Measurements from ENCODE around the gene GKAP1.
A peak's percentile ranks its signal among the peaks of the same experiment; 100 is the strongest.

GKAP1 gene

DNA sequence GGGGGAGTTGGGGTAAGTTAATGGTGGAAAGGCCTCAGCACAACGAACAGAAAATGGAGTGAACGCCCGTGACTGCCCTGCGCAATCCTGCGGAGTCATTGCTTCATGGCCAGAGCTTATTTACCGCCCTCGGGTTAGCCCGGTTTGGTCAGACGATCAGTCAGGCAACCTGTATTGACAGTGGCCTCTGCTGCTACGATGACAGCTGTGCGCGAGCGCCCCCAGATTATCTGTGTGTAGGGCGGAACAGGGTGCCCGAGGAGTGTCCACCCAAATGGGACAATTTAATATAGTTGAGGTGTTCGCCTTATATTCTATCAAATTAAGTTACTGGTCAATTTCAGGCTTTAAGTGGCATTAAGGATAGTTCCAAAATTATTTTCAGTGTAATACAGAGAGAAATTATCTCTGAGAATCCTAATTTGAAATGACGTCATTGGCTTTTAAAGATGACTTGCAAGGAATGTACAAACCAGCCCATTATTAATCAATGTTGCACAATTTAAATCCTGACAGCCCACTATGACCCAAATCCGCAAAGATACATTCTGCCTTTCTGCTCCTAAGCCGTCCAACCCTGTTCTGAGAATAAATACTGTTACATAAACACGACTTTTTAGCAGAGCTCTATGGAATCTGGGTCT is 108.9 kb downstream of the GKAP1 start:
- DNase-seq (ENCODE audit: low spot score): no peak
- no peak overlapping the region for H2BK12ac ChIP-seq (ENCODE audit: low read length)
- H3K4me1 ChIP-seq (ENCODE audit: control insufficient read depth in 2 of 2, insufficient read depth in 1 of 2, low read depth in 1 of 2, low read length in 2 of 2): peaks cover 2 to 4% of the 10 kb centered on the region in 2 donors
- no peak overlapping the region for H2BK120ac ChIP-seq (ENCODE audit: low read depth, low read length)
- H3K23ac ChIP-seq (ENCODE audit: low read depth, low read length, poor library complexity): no peak overlapping the region
- H3K27ac ChIP-seq (replicated peaks; ENCODE audit: low read length): no peak overlapping the region
- H3K4ac ChIP-seq (ENCODE audit: low read length): no peak overlapping the region
- no CpG with 5 or more reads among the region's 20 CpGs for WGBS, 2 donors (ENCODE audit: extremely low coverage in 2 of 2, insufficient read length in 2 of 2, insufficient replicate concordance in 1 of 2)
- peaks cover 0 to 12% of the 10 kb centered on the region in 2 donors for H3K9me3 ChIP-seq (replicated peaks in 1 of 2; ENCODE audit: control insufficient read depth in 2 of 2, insufficient read depth in 1 of 2, low read depth in 1 of 2, low read length in 2 of 2)
- H3K27me3 ChIP-seq (ENCODE audit: control insufficient read depth in 3 of 3, insufficient read depth in 3 of 3, low read depth in 1 of 3, low read length in 3 of 3): no peaks in the 10 kb centered on the region
- no peak overlapping the region for H2BK15ac ChIP-seq (ENCODE audit: low read length)
- H3K14ac ChIP-seq (ENCODE audit: low read length): no peak overlapping the region
- no peak overlapping the region for H4K8ac ChIP-seq (ENCODE audit: low read depth, low read length)
- peak overlapping the region; percentile 70 for H3K9ac ChIP-seq (ENCODE audit: low read depth, low read length, poor library complexity)
- peaks cover 7% of the 10 kb centered on the region for H3K79me1 ChIP-seq (ENCODE audit: low read depth, low read length)
- H3K18ac ChIP-seq (ENCODE audit: low read length): no peak overlapping the region
- H2BK5ac ChIP-seq (ENCODE audit: low read length): peak overlapping the region; percentile 99
- peak overlapping the region; percentile 95 for H3K4me2 ChIP-seq (ENCODE audit: insufficient read depth, low read length, poor library complexity, severe bottlenecking)
- peaks cover 0 to 23% of the 10 kb centered on the region in 2 donors for H3K36me3 ChIP-seq (replicated peaks in 1 of 2; ENCODE audit: control insufficient read depth in 2 of 2, insufficient read depth in 2 of 2, low read length in 2 of 2)
- peak overlapping the region; percentile 99 for H2AFZ ChIP-seq (ENCODE audit: low read length)
- no peak overlapping the region for H2AK5ac ChIP-seq (ENCODE audit: low read depth, low read length)
- H4K91ac ChIP-seq (ENCODE audit: low read depth, low read length, poor library complexity): no peak overlapping the region
- peak overlapping the region; percentile 77 to 99 for H3K4me3 ChIP-seq (ENCODE audit: low read length in 2 of 2)

- Histone ChIP-seq H3K4me2 (ENCODE audit: insufficient read depth, low read length, poor library complexity, severe bottlenecking) (peak within 1 kb of the TSS; percentile 95), H3K27ac (replicated peaks; ENCODE audit: low read length) (peak within 1 kb of the TSS; percentile 95), H4K91ac (ENCODE audit: low read depth, low read length, poor library complexity) (peak within 1 kb of the TSS; percentile 72), H3K9ac (ENCODE audit: low read depth, low read length, poor library complexity) (peak within 1 kb of the TSS; percentile 100), H2AK5ac (ENCODE audit: low read depth, low read length) (peak within 1 kb of the TSS; percentile 99), H3K14ac (ENCODE audit: low read length) (peak within 1 kb of the TSS; percentile 99), H2AFZ (ENCODE audit: low read length) (peak within 1 kb of the TSS; percentile 99), H4K8ac (ENCODE audit: low read depth, low read length) (peak within 1 kb of the TSS; percentile 96), H3K4ac (ENCODE audit: low read length) (peak within 1 kb of the TSS; percentile 98), H3K9me3 (replicated peaks in 1 of 2; ENCODE audit: control insufficient read depth in 2 of 2, insufficient read depth in 1 of 2, low read depth in 1 of 2, low read length in 2 of 2) (peaks cover 0 to 12% of the 10 kb centered on the region in 2 donors), H3K36me3 (replicated peaks in 1 of 2; ENCODE audit: control insufficient read depth in 2 of 2, insufficient read depth in 2 of 2, low read length in 2 of 2) (peaks cover 0 to 28% of the 10 kb centered on the region in 2 donors), H2BK15ac (ENCODE audit: low read length) (peak within 1 kb of the TSS; percentile 98), H3K18ac (ENCODE audit: low read length) (peak within 1 kb of the TSS; percentile 99), H2BK12ac (ENCODE audit: low read length) (peak within 1 kb of the TSS; percentile 58), H2BK5ac (ENCODE audit: low read length) (peak within 1 kb of the TSS; percentile 99), H3K4me1 (ENCODE audit: control insufficient read depth in 2 of 2, insufficient read depth in 1 of 2, low read depth in 1 of 2, low read length in 2 of 2) (peaks cover 2 to 4% of the 10 kb centered on the region in 2 donors), H3K4me3 (ENCODE audit: low read length in 2 of 2) (peak within 1 kb of the TSS; percentile 77 to 99), H3K79me1 (ENCODE audit: low read depth, low read length) (peaks cover 7% of the 10 kb centered on the region), H3K23ac (ENCODE audit: low read depth, low read length, poor library complexity) (peak within 1 kb of the TSS; percentile 100), H3K27me3 (ENCODE audit: control insufficient read depth in 3 of 3, insufficient read depth in 3 of 3, low read depth in 1 of 3, low read length in 3 of 3) (no peaks in the 10 kb centered on the region), H2BK120ac (ENCODE audit: low read depth, low read length) (peak within 1 kb of the TSS; percentile 72)
- no CpG with 5 or more reads among the region's 67 CpGs for WGBS, 2 donors (ENCODE audit: extremely low coverage in 2 of 2, insufficient read length in 2 of 2, insufficient replicate concordance in 1 of 2)
- peak; percentile 90 for DNase-seq (ENCODE audit: low spot score)
Observed at GRCh38 chr9:83707768-83708514, 109.6 kb downstream of the GKAP1 start, which contains the start of gene UBQLN1. UBQLN1 (minus strand) TSS chr9:83707958; CDS start chr9:83707679, 279 bp downstream.

DNA sequence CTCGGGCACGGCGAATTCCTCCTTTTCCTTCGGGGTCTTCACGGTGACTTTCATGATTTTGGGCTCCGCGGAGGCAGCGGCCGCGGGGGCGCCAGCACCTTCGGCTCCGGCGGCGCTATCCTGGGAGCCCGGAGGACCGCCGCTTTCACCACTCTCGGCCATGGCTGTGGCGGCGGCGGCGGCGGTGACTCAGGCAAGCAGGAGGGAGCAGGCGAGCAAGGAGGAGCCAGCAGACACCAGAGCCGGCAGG is 110.1 kb downstream of the GKAP1 start:
- Histone ChIP-seq H3K4ac (ENCODE audit: low read length) (peak overlapping the region; percentile 98), H4K8ac (ENCODE audit: low read depth, low read length) (peak overlapping the region; percentile 96), H3K4me1 (ENCODE audit: control insufficient read depth in 2 of 2, insufficient read depth in 1 of 2, low read depth in 1 of 2, low read length in 2 of 2) (peaks cover 2 to 4% of the 10 kb centered on the region in 2 donors), H3K27ac (replicated peaks; ENCODE audit: low read length) (peak overlapping the region; percentile 95), H3K9me3 (replicated peaks in 1 of 2; ENCODE audit: control insufficient read depth in 2 of 2, insufficient read depth in 1 of 2, low read depth in 1 of 2, low read length in 2 of 2) (peaks cover 0 to 17% of the 10 kb centered on the region in 2 donors), H2AK5ac (ENCODE audit: low read depth, low read length) (peak overlapping the region; percentile 99), H3K14ac (ENCODE audit: low read length) (peak overlapping the region; percentile 99), H2AFZ (ENCODE audit: low read length) (peak overlapping the region; percentile 99), H3K4me3 (ENCODE audit: low read length in 2 of 2) (peak overlapping the region; percentile 77 to 99), H2BK5ac (ENCODE audit: low read length) (peak overlapping the region; percentile 99), H4K91ac (ENCODE audit: low read depth, low read length, poor library complexity) (peak overlapping the region; percentile 72), H2BK12ac (ENCODE audit: low read length) (peak overlapping the region; percentile 58), H2BK120ac (ENCODE audit: low read depth, low read length) (peak overlapping the region; percentile 72), H2BK15ac (ENCODE audit: low read length) (peak overlapping the region; percentile 98), H3K36me3 (replicated peaks in 1 of 2; ENCODE audit: control insufficient read depth in 2 of 2, insufficient read depth in 2 of 2, low read length in 2 of 2) (peaks cover 0 to 33% of the 10 kb centered on the region in 2 donors), H3K4me2 (ENCODE audit: insufficient read depth, low read length, poor library complexity, severe bottlenecking) (peak overlapping the region; percentile 49), H3K9ac (ENCODE audit: low read depth, low read length, poor library complexity) (peak overlapping the region; percentile 100), H3K18ac (ENCODE audit: low read length) (peak overlapping the region; percentile 99), H3K27me3 (ENCODE audit: control insufficient read depth in 3 of 3, insufficient read depth in 3 of 3, low read depth in 1 of 3, low read length in 3 of 3) (no peaks in the 10 kb centered on the region), H3K23ac (ENCODE audit: low read depth, low read length, poor library complexity) (peak overlapping the region; percentile 100), H3K79me1 (ENCODE audit: low read depth, low read length) (peaks cover 7% of the 10 kb centered on the region)
- no CpG with 5 or more reads among the region's 26 CpGs for WGBS, 2 donors (ENCODE audit: extremely low coverage in 2 of 2, insufficient read length in 2 of 2, insufficient replicate concordance in 1 of 2)
- no peak for DNase-seq (ENCODE audit: low spot score)
